ENCODE data around the gene ZNF780B. TPM values are rescaled to one million over a fixed set of nuclear protein-coding genes. Genes with fewer than 3 reads are reported as not detected.

ZNF780B gene
- total and polyA plus RNA-seq, 2 of the 8 experiments (the other 6 are each of a cell fraction or from before 2014, with no cell fraction given) = 3.1 to 22.4 TPM

DNA sequence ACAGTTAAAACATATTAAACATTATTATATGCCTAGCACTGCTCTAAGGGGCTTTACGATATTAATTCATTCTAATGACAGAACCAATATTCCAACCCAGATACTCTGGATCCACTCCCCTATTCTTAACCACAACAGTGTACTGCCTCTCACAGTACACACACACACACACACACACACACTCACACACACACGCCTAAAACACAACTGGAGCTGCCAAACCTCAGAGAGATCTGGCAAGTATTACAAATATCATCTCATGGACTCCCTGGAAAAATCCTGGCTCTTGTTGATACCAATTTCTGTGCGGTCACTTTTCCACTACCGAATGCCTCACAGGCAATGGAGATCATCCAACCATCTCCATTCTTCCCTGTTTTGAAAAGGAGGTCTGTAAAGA is 33.4 kb upstream of the ZNF780B start (continued):
- TF ChIP-seq RBBP5 (IDR thresholded peaks at IDR 0.05; ENCODE audit: borderline replicate concordance, low read depth, low read length) (no peak), ASH2L (IDR thresholded peaks at IDR 0.05; ENCODE audit: low read length) (no peak), RXRA (IDR thresholded peaks at IDR 0.05; ENCODE audit: insufficient read depth, low read depth, low read length) (no peak)
- TF ChIP-seq, protein P1, sequence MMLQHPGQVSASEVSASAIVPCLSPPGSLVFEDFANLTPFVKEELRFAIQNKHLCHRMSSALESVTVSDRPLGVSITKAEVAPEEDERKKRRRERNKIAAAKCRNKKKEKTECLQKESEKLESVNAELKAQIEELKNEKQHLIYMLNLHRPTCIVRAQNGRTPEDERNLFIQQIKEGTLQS (IDR thresholded peaks at IDR 0.05; ENCODE audit: insufficient read depth, low read depth, low read length) = no peak

Measured in H1 (cell line).